Stimulated activated CD4-positive, alpha-beta T cell treated with anti-CD3 and anti-CD28 coated beads, Interleukin-1b, Interleukin-23, amount 100 ng/mL, for 24 hours (primary cell): ENCODE results near the gene LEKR1.
"Not testable (repeated sequence)": the region's sequence is repeated elsewhere in the genome, so short reads cannot be mapped to it uniquely, and the experiment has no call there.

Experiments used
- DNase-seq, 4 experiments: peaks; one replicate each; pipeline ENCODE4 v3.0.0-alpha.2; 2020; ENCODE audit warnings: low read depth in 4 of 4, low spot score in 1 of 4

The LEKR1 gene

GRCh38 chr3:156803952-156804741, 22.0 kb upstream of the LEKR1 start:
- DNase-seq: no peak

- no peak for DNase-seq
Measured at GRCh38 chr3:156806698-156807097, 19.5 kb upstream of the LEKR1 start.

GRCh38 chr3:156808025-156808424, 18.1 kb upstream of the LEKR1 start:
- no peak for DNase-seq

GRCh38 chr3:156811089-156811862, 14.9 kb upstream of the LEKR1 start:
- DNase-seq: no peak

GRCh38 chr3:156812521-156813335, 13.4 kb upstream of the LEKR1 start:
- DNase-seq: no peak

- DNase-seq: no peak
Measured at GRCh38 chr3:156814295-156814694, 11.9 kb upstream of the LEKR1 start.

- peak in 2 of 4 experiments; percentile 14 to 21 for DNase-seq
Measured at GRCh38 chr3:156816091-156816793, 9.9 kb upstream of the LEKR1 start.

- DNase-seq: peak; percentile 65 to 85 (median 75)
Measured at GRCh38 chr3:156816794-156817645, 9.1 kb upstream of the LEKR1 start.

GRCh38 chr3:156817646-156818272, 8.4 kb upstream of the LEKR1 start:
- no peak for DNase-seq

- DNase-seq: no peak
Measured at GRCh38 chr3:156818273-156818651, 7.9 kb upstream of the LEKR1 start.

GRCh38 chr3:156818890-156819289, 7.3 kb upstream of the LEKR1 start:
- no peak for DNase-seq

- no peak for DNase-seq
Measured at GRCh38 chr3:156819842-156820691, 6.1 kb upstream of the LEKR1 start.

GRCh38 chr3:156820692-156821080, 5.5 kb upstream of the LEKR1 start:
- no peak for DNase-seq

GRCh38 chr3:156822626-156823260, 3.4 kb upstream of the LEKR1 start:
- not testable (repeated sequence) for DNase-seq

- no peak for DNase-seq
Measured at GRCh38 chr3:156825795-156826143, 384 bp upstream of the LEKR1 start.

- no peak for DNase-seq
Measured at GRCh38 chr3:156826896-156827882, 1.0 kb downstream of the LEKR1 start.

- DNase-seq: no peak
Measured at GRCh38 chr3:156831006-156831405, 4.9 kb downstream of the LEKR1 start.
